ENCODE data around the gene DPY19L2.
"Not testable (repeated sequence)": the region's sequence is repeated elsewhere in the genome, so short reads cannot be mapped to it uniquely, and the experiment has no call there.

DPY19L2 gene

GRCh38 chr12:63537838-63538237 lies 130.5 kb downstream of the DPY19L2 start:
- not testable (repeated sequence) for DNase-seq (ENCODE audit: low read depth, low spot score)

- DNase-seq (ENCODE audit: low read depth, low spot score) = not testable (repeated sequence)
Measured at GRCh38 chr12:63529641-63530040, 138.7 kb downstream of the DPY19L2 start.

- DNase-seq (ENCODE audit: low read depth, low spot score) = no peak
Measured at GRCh38 chr12:63525831-63526230, 142.5 kb downstream of the DPY19L2 start.

DNA sequence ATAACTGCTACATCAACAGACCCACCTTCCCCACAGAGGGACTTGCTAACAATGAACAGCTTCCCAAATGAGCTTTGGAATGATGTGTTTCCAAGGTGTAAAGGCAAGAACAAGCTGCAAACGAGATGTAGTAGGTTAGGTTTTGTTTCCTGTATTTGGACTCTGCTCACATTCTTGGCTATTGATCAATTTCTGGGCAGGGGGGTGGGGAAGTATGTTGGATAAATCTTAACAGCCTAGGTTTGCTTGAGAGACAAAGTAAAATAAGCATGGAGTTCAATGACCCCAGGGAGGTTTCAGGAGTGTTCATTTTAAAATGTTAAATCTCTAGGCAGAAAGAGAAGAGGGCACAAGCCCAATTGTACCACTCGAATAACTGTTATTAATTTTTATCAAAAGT lies 146.6 kb downstream of the DPY19L2 start:
- DNase-seq (ENCODE audit: low read depth, low spot score) = no peak
